ENCODE results near the gene PNCK. TPM values are rescaled to one million over a fixed set of nuclear protein-coding genes. Genes with fewer than 3 reads are reported as not detected.
"Not testable (repeated sequence)": the region's sequence is repeated elsewhere in the genome, so short reads cannot be mapped to it uniquely, and the experiment has no call there.

PNCK gene
- total RNA-seq, 2 donors from 2014 or later: 4.0 to 42.4 TPM

- Histone ChIP-seq H3K4me1 (peaks cover 0 to 12% of the 10 kb centered on the region in 2 donors), H3K36me3 (peaks cover 11% of the 10 kb centered on the region), H3K4me3 (peak overlapping the region; percentile 6 to 17), H3K27ac (peak overlapping the region; percentile 73 to 78)
- H3K27me3 ChIP-seq; H3K9me3 ChIP-seq; DNase-seq (ENCODE audit: low spot score): not testable (repeated sequence)
- peak in 1 of 2 donors; percentile 28 for TF ChIP-seq CTCF (IDR thresholded peaks at IDR 0.05)
These were observed 31.9 kb upstream of the PNCK start for GRCh38 chrX:153705403-153706060.

DNA sequence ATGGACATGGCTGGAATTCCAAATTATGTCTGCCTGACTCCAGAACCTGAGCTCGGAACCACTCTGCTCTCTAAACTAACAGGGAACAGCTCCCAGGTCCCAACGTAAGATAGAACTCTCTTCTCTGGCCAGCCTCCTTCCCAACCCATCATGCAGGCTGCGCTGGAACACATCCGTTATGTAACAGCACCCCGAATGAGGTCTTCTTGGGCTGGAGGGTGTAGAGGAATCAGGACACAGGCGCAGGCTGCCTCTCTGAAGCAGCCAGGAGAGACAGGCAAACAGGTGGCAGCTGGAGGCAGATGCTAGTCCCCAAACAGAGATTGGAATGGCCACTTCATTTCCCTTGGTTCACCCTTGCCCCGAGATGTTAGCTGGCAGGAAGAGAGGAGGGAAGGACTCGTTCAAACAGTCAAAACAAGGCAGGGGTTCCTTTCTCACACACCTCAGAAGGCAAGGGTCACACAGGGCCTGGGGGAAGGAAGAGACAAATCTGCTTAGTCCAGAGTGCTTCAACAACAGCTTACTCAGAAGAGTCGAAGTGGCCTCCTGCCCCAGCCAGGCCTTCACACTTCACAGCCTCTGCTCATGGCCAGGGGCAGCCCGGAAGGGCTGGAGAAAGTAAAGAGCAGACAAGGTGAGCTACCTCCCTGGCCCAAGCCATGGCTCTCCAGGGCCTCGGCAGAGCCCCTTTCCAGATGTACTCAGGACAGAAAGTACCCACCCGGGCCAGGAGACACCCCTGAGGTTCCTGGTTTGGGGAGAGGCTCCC is 31.2 kb upstream of the PNCK start:
- not testable (repeated sequence) for H3K27me3 ChIP-seq; H3K4me3 ChIP-seq; H3K9me3 ChIP-seq; DNase-seq (ENCODE audit: low spot score)
- peak overlapping the region; percentile 73 to 78 for H3K27ac ChIP-seq
- H3K4me1 ChIP-seq: peaks cover 0 to 12% of the 10 kb centered on the region in 2 donors
- H3K36me3 ChIP-seq: peaks cover 11% of the 10 kb centered on the region

- TF ChIP-seq CTCF (IDR thresholded peaks at IDR 0.05): no peak
- no peak for DNase-seq (ENCODE audit: low spot score)
- peak overlapping the region; percentile 73 to 78 for H3K27ac ChIP-seq
These were observed 30.5 kb upstream of the PNCK start for GRCh38 chrX:153704021-153704526.

GRCh38 chrX:153703036-153703370 is 29.4 kb upstream of the PNCK start:
- TF ChIP-seq CTCF (IDR thresholded peaks at IDR 0.05): no peak
- H3K36me3 ChIP-seq: peaks cover 11% of the 10 kb centered on the region
- no peak overlapping the region for H3K4me3 ChIP-seq
- H3K9me3 ChIP-seq: no peaks in the 10 kb centered on the region
- peak overlapping the region; percentile 73 to 78 for H3K27ac ChIP-seq
- H3K4me1 ChIP-seq: peaks cover 0 to 12% of the 10 kb centered on the region in 2 donors
- no peak for DNase-seq (ENCODE audit: low spot score)
- H3K27me3 ChIP-seq: no peaks in the 10 kb centered on the region

More at GRCh38 chrX:153704021-153704526, 30.5 kb upstream of the PNCK start:
- Histone ChIP-seq H3K4me3 (no peak overlapping the region), H3K9me3 (no peaks in the 10 kb centered on the region), H3K27me3 (no peaks in the 10 kb centered on the region), H3K36me3 (peaks cover 11% of the 10 kb centered on the region), H3K4me1 (peaks cover 0 to 12% of the 10 kb centered on the region in 2 donors)

GRCh38 chrX:153702336-153703035 is 28.9 kb upstream of the PNCK start:
- Histone ChIP-seq H3K4me3 (no peak overlapping the region), H3K27me3 (no peaks in the 10 kb centered on the region), H3K4me1 (peaks cover 0 to 12% of the 10 kb centered on the region in 2 donors), H3K27ac (peak overlapping the region; percentile 73 to 78), H3K9me3 (no peaks in the 10 kb centered on the region), H3K36me3 (peaks cover 11% of the 10 kb centered on the region)
- no peak for DNase-seq (ENCODE audit: low spot score)
- TF ChIP-seq CTCF (IDR thresholded peaks at IDR 0.05): no peak

DNA sequence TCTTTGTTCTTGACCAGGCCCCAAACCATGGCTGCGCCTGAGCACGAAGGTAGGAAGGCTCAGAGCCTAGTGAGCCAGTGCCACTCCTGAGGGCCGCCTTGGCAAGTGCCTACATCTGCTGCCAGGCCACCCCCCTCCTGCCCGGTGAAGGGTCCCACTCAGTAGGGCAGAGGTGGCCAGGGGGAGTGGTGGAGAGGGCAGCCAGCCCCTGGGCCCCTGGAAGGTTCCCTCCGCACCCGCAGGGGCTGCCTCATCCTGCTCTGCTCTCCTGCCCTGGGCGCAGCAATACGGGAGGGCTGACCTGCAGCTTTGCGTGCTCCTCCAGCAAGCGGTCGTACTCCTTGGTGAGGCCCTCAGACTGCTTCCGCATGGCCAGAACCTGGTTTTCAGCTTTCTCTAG is 28.1 kb upstream of the PNCK start:
- peaks cover 11% of the 10 kb centered on the region for H3K36me3 ChIP-seq
- no peak overlapping the region for H3K4me3 ChIP-seq
- peak overlapping the region in 1 of 2 donors; percentile 75 for H3K27ac ChIP-seq
- no peak for TF ChIP-seq CTCF (IDR thresholded peaks at IDR 0.05)
- no peaks in the 10 kb centered on the region for H3K9me3 ChIP-seq
- H3K4me1 ChIP-seq: peaks cover 0 to 12% of the 10 kb centered on the region in 2 donors
- DNase-seq (ENCODE audit: low spot score): no peak
- no peaks in the 10 kb centered on the region for H3K27me3 ChIP-seq

All from right atrium auricular region (tissue), 2 donors.